ENCODE results near the gene MED16. TPM values are rescaled to one million over a fixed set of nuclear protein-coding genes. Genes with fewer than 3 reads are reported as not detected.
"Not testable (repeated sequence)": the region's sequence is repeated elsewhere in the genome, so short reads cannot be mapped to it uniquely, and the experiment has no call there.

MED16 gene
- total RNA-seq, 1 experiment from 2014 or later, result 25.9 TPM

DNA sequence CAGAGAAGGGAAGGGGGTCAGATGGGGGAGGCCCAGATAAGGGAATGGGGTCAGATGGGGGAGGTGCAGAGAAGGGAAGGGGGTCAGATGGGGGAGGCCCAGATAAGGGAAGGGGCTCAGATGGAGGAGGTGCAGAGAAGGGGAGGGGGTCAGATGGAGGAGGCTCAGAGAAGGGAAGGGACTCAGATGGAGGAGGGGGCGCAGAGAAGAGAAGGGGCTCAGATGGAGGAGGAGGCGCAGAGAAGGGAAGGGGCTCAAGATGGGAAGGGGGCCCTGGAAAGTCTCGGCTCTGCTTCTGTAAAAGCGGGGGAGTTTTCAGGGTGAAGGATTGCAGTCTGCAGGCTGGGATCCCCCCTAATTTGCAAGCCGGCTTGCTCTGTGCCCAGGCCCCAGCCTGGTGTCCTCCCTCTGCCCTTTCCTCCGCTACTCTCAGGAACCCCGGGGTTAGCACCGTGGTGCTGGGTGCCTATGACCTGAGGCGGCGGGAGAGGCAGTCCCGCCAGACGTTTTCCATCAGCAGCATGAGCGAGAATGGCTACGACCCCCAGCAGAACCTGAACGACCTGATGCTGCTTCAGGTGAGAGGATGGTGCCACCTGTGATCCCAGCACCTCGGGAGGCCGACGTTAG lies 63.7 kb downstream of the MED16 start:
- no peak for DNase-seq (ENCODE audit: low read depth)

DNA sequence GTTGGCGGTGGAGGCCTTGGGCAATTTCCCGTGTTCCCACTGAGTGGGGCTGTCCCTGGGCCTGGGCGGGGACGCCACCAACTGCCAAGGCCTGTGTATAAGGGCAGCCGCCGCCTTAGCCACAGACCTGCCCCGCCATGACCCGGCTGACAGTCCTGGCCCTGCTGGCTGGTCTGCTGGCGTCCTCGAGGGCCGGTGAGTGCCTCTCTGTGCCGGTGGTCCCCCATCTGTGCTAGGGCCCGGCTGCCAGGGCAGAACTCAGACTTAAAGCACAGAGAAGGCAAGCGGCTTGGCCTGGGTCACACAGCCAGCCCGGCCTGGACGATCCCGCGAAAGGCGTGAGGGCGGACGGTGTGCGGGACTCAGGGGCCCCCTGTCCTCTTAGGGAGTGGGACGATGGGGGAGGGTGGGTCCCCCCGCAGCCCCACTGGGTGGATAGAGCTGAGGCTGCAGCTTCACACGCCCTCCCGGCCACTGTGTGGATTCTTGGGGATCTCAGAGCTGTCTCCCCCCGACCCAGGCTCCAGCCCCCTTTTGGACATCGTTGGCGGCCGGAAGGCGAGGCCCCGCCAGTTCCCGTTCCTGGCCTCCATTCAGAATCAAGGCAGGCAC lies 65.2 kb downstream of the MED16 start, which contains the start of gene AZU1:
AZU1 (plus strand) TSS at position 128 of the 612 bp plus-strand sequence; CDS start at position 138, 10 bp downstream.
- no peak for DNase-seq (ENCODE audit: low read depth)

DNA sequence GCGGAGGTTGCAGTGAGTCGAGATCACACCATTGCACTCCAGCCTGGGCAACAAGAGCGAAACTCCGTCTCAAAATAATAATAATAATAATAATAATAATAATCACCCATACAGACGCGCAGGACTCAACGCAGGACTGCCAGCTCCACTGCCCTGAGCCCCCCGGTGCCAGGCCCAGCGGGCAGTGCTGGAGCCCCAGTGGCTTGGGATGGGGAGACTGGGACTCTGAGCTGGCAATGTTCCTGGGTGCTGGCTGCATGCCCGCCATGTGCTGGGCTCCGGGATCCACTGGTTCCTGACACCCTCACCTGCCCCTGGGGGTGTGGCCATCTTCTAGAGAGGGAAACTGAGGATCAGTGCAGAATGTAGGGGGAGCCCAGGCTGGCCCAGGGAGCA lies 65.7 kb downstream of the MED16 start:
- DNase-seq (ENCODE audit: low read depth), result no peak

DNA sequence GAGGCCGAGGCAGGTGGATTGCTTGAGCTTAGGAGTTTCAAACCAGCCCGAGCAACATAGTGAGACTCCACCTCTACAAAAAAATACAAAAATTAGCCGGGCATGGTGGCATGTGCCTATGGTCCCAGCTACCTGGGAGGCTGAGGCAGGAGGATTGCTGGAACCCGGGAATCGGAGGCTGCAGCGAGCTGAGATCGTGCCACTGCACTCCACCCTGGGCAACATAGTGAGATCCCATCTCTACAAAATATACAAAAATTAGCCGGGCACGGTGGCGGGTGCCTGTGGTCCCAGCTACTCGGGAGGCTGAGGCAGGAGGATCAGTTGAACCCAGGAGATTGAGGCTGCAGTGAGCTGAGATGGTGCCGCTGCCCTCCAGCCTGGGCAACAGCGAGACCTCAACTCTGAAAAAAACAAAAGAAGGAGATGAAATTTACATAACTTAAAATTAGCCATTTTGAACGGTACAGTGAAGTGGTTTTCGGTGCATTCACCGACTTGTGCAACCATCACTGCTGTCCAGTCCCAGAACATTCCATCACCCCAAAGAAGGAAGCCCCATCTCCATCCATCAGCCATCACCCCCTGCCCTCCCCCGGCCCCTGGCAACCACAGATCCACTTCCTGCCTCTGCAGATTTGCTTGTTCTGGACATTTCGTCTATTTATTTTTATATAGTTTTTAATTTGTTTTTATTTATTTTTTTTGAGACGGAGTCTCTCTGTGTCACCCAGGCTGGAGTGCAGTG lies 66.9 kb downstream of the MED16 start:
- no peak for DNase-seq (ENCODE audit: low read depth)

DNA sequence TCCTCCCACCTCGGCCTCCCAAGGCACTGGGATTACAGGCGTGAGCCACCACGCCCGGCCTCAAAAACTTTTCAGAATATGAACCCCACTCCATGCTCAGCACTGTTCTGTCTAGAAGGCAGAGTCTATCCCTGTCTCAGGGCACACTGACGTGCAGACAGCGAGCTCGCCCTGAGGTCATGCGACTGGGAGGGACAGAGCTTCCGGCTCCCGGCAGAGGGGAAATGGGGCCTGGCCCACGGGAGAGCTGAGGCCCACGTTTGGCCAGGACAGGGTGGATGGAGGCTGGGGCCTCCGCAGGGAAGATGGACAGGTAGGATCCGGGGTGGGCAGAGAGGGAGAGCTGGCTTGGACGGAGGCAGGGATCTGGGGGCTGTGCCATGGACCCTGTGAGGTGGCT lies 68.1 kb downstream of the MED16 start:
- no peak for DNase-seq (ENCODE audit: low read depth)

DNA sequence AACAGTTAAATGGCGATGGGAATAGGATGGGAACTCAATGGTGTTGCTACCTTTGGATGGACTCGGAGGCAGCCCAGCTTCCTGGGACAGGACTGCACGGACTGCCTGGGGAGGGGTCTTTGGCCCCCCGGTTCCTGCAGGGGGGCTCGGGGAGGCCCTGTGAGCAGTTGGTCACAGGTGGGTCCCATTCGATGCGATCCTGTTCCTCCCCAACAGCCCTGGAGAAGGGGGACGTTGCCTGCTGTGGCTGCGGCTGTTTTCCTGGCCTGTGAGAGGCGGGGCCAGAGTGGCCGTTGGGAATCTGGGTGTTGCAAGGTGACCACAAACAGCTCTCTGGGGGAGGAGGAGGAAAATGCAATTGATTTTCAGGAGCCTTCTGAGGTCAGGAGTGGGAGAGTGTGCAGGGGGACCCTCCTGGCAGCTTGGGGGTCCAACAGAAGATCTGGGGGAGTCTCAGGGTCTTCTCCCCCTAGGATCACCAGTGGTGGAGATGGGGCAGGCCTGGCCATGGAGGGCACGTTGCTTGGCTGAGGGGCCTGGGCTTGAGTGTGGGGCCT lies 69.3 kb downstream of the MED16 start:
- DNase-seq (ENCODE audit: low read depth), result peak; percentile 57

DNA sequence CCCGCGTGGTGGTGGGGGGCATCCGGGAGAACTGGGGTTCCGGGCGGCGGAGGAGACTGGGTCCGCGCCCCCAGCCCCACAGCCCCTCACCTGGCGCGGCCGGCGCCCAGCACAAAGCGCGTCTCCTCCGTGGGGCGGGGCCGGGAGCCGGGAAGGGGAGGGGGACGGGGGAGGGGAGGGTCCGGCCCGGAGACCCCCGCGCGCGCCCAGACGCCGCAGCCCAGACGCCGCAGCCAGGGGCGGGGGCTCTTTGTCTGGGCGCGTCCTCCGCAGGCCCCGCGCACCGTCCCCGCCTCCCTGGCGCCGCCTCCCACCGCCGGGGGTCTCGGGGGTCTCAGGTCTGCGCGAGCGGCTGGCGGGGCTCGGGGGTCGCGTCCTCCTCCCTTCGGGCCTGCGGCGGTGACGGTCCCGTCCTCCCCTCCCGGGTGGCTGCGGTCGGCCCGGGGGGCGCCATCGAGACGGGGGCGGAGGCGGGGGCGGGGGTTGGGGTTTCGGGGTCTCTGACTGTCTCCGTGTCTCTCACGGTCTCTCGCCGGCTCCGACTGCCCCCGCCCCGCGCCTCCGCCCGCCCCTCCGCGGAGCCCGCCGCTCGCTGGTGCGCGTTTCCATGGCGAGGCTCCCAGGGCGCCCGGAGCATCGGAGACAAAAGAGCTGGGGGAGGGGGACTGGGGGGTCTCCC lies 71.0 kb downstream of the MED16 start, which contains the start of gene PLPPR3:
PLPPR3 (minus strand) TSS at position 131 of the 679 bp plus-strand sequence. CDS start 396 bp downstream, outside the sequence.
- no peak for DNase-seq (ENCODE audit: low read depth)

DNA sequence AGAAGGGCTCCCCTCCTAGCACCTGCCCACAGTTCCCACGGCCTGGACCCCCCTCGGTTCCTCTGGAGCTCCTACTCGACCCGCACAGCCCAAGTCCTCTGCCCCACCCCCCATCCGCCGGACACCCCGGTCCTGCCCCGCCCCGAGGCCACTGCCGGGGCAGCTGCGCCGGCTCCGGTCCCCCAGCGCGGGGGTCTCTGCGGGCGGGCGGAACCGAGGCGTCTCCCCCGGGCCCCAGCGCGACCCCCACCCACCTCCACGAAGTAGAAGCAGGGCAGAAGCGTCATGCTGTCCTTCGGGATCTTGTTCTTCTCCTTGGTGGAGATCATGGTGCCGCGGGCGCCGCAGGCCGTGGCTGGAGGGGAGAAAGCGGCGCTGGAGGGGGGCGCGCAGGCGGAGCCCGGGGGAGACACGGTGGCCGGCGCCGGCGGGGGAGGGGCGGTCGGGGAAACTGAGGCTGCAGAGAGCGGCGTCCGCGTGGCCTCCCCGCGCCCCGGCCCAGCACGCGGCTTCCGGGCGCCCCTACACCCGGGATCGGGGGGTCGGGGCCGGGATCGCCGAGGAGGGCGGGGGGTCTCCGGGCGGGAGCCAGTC lies 71.7 kb downstream of the MED16 start:
- no peak for DNase-seq (ENCODE audit: low read depth)

DNA sequence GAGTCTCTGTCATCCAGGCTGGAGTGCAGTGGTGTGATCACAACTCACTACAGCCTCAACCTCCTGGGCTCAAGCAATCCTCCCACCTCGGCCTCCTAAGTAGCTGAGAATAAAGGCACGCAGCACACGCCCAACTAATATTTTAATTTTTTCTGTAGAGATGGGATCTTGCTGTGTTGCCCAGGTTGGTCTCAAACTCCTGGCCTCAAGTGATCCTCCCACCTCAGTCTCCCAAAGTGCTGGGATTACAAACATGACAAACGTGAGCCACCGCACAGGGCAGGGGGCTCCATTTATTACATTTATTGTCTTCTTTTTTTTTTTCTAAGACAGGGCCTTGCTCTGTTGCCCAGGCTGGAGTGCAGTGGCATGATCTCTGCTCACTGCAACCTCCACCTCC lies 72.8 kb downstream of the MED16 start:
- DNase-seq (ENCODE audit: low read depth), result not testable (repeated sequence)

Other genes with a start within 250 kb of the MED16 start
- 58.2 and 62.7 TPM in 2 replicates for gene RNF126, start 230.0 kb downstream of the MED16 start, total RNA-seq (2014; rRNA removed; shearing (Covaris generic))
- gene FSTL3, start 216.8 kb downstream of the MED16 start, total RNA-seq (2014; rRNA removed; shearing (Covaris generic)), result 104 and 119 TPM in 2 replicates
- gene PRSS57, start 197.7 kb downstream of the MED16 start, total RNA-seq (2014; rRNA removed; shearing (Covaris generic)), result not detected in 2 replicates
- 1.1 and 7.7 TPM in 2 replicates for gene PALM, start 184.3 kb downstream of the MED16 start, total RNA-seq (2014; rRNA removed; shearing (Covaris generic))
- gene MISP, start 142.1 kb downstream of the MED16 start, total RNA-seq (2014; rRNA removed; shearing (Covaris generic)), result 1.5 and 2.0 TPM in 2 replicates
- 205 and 246 TPM in 2 replicates for gene PTBP1, start 95.7 kb downstream of the MED16 start, total RNA-seq (2014; rRNA removed; shearing (Covaris generic))
- 0.11 and 1.2 TPM in 2 replicates for gene PLPPR3, start 71.2 kb downstream of the MED16 start, total RNA-seq (2014; rRNA removed; shearing (Covaris generic))
- not detected in 2 replicates for gene AZU1, start 65.3 kb downstream of the MED16 start, total RNA-seq (2014; rRNA removed; shearing (Covaris generic))
- not detected in 2 replicates for gene PRTN3, start 52.2 kb downstream of the MED16 start, total RNA-seq (2014; rRNA removed; shearing (Covaris generic))
- not detected in 2 replicates for gene ELANE, start 40.9 kb downstream of the MED16 start, total RNA-seq (2014; rRNA removed; shearing (Covaris generic))
- gene CFD, start 33.5 kb downstream of the MED16 start, total RNA-seq (2014; rRNA removed; shearing (Covaris generic)), result 5.7 and 18.2 TPM in 2 replicates
- gene RNU6-9, start 297 bp upstream of the MED16 start, total RNA-seq (2014; rRNA removed; shearing (Covaris generic)), result not detected in 2 replicates
- 35.8 and 40.8 TPM in 2 replicates for gene R3HDM4, start 20.0 kb upstream of the MED16 start, total RNA-seq (2014; rRNA removed; shearing (Covaris generic))
- gene KISS1R, start 24.1 kb upstream of the MED16 start, total RNA-seq (2014; rRNA removed; shearing (Covaris generic)), result not detected in 2 replicates
- 5.9 and 12.0 TPM in 2 replicates for gene ARID3A, start 32.8 kb upstream of the MED16 start, total RNA-seq (2014; rRNA removed; shearing (Covaris generic))
- gene WDR18, start 91.2 kb upstream of the MED16 start, total RNA-seq (2014; rRNA removed; shearing (Covaris generic)), result 73.1 and 92.5 TPM in 2 replicates
- not detected in 2 replicates for gene GRIN3B, start 107.2 kb upstream of the MED16 start, total RNA-seq (2014; rRNA removed; shearing (Covaris generic))
- gene TMEM259, start 127.9 kb upstream of the MED16 start, total RNA-seq (2014; rRNA removed; shearing (Covaris generic)), result 79.1 and 81.7 TPM in 2 replicates
- not detected in 2 replicates for gene RNU6-2, start 128.3 kb upstream of the MED16 start, total RNA-seq (2014; rRNA removed; shearing (Covaris generic))
- 162 and 166 TPM in 2 replicates for gene CNN2, start 133.4 kb upstream of the MED16 start, total RNA-seq (2014; rRNA removed; shearing (Covaris generic))
- 0.89 and 0.97 TPM in 2 replicates for gene ABCA7, start 146.9 kb upstream of the MED16 start, total RNA-seq (2014; rRNA removed; shearing (Covaris generic))
- gene ARHGAP45, start 174.0 kb upstream of the MED16 start, total RNA-seq (2014; rRNA removed; shearing (Covaris generic)), result 4.3 and 11.6 TPM in 2 replicates
- gene POLR2E, start 202.2 kb upstream of the MED16 start, total RNA-seq (2014; rRNA removed; shearing (Covaris generic)), result 124 and 148 TPM in 2 replicates
- 357 and 373 TPM in 2 replicates for gene GPX4, start 210.8 kb upstream of the MED16 start, total RNA-seq (2014; rRNA removed; shearing (Covaris generic))